Right atrium auricular region (tissue), 2 donors: ENCODE data around the gene FOXJ1. TPM values are rescaled to one million over a fixed set of nuclear protein-coding genes. Genes with fewer than 3 reads are reported as not detected.

Source experiments
- DNase-seq: peaks from one replicate; pipeline ENCODE4 v3.0.0-alpha.2; 2019; ENCODE audit warnings: low spot score
- H3K27ac ChIP-seq, 2 donors: fragments of 200-600 bp; sonication (generic); 1 replicate in 1 of 2; 2 replicates in 1 of 2; pipeline ENCODE4 v1.5.1; 2016 to 2019
- H3K27me3 ChIP-seq, 2 donors: fragments of 200-600 bp; sonication (generic); one replicate each; pipeline versions ENCODE4 v1.5.1 to v1.6.0; 2017 to 2019
- H3K36me3 ChIP-seq: fragments of 200-600 bp; sonication (generic); one replicate; pipeline ENCODE4 v1.5.1; 2016
- H3K4me1 ChIP-seq, 2 donors: fragments of 200-600 bp; sonication (generic); one replicate each; pipeline versions ENCODE4 v1.5.1 to v1.6.0; 2017 to 2019
- H3K4me3 ChIP-seq, 2 donors: fragments of 200-600 bp; sonication (generic); 1 replicate in 1 of 2; 2 replicates in 1 of 2; pipeline ENCODE4 v1.5.1; 2017 to 2019; ENCODE audit warnings: mild to moderate bottlenecking in 1 of 2, moderate library complexity in 1 of 2
- H3K9me3 ChIP-seq, 2 donors: fragments of 200-600 bp; sonication (generic); one replicate each; pipeline ENCODE4 v1.5.1; 2019
- total RNA-seq, 2 donors: library from RNA; depleted of rRNA; stranded (reverse); fragments of >200 nt; gene quantifications; one replicate each; pipeline ENCODE4 v1.1.0, GENCODE V29; 2016
- TF ChIP-seq, protein P1 (sequence below), 2 donors: fragments of 200-600 bp; sonication (generic); IDR thresholded peaks; one replicate each; pipeline ENCODE4 v1.5.1; 2019; ENCODE audit warnings: antibody characterized with exemption in 2 of 2

The FOXJ1 gene
- total RNA-seq, 2 donors from 2014 or later = not detected

DNA sequence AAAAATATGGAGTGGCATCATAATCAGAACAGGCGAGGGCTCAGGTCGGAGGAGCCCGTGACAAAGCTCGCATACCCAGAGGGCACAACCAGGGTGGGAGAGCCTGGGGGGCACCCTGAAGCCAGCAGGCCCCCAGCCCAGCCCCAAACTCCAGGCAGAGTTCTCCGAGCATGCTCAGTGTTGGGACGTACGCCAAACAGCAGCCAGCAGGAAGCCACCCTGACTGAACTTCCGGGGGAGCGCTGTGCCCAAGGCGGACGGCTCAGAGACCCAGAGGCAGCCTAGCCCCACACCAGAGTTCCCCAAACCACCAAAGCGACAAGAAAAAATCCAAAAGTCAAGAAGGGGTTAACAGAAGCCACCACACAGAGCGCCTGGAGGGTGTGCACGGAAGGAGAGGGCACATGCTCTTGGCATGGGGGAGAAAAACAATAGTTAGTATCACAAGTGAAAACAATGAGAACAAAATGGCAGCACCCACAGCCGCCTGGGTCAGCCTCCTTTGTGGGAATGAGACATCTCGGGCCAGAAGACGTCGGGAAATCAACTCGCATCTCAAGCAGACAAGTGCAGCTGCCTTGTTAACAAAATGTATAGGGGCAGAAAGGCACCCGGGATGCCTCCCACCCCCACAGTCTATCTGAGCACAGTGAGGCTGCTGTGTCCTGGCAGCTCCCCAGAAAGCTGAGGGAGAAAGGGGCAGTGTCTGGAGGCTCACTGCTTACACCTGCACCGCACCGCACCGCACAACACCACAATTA lies 49.3 kb downstream of the FOXJ1 start:
- TF ChIP-seq, protein P1, sequence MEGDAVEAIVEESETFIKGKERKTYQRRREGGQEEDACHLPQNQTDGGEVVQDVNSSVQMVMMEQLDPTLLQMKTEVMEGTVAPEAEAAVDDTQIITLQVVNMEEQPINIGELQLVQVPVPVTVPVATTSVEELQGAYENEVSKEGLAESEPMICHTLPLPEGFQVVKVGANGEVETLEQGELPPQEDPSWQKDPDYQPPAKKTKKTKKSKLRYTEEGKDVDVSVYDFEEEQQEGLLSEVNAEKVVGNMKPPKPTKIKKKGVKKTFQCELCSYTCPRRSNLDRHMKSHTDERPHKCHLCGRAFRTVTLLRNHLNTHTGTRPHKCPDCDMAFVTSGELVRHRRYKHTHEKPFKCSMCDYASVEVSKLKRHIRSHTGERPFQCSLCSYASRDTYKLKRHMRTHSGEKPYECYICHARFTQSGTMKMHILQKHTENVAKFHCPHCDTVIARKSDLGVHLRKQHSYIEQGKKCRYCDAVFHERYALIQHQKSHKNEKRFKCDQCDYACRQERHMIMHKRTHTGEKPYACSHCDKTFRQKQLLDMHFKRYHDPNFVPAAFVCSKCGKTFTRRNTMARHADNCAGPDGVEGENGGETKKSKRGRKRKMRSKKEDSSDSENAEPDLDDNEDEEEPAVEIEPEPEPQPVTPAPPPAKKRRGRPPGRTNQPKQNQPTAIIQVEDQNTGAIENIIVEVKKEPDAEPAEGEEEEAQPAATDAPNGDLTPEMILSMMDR (IDR thresholded peaks at IDR 0.05) = no peak
- no peak overlapping the region for H3K27ac ChIP-seq
- H3K36me3 ChIP-seq = peaks cover 93% of the 10 kb centered on the region
- no peak for DNase-seq
- H3K4me1 ChIP-seq = peaks cover 0 to 8% of the 10 kb centered on the region in 2 donors
- no peaks in the 10 kb centered on the region for H3K27me3 ChIP-seq
- no peak overlapping the region for H3K4me3 ChIP-seq
- H3K9me3 ChIP-seq = no peaks in the 10 kb centered on the region

- peaks cover 0 to 8% of the 10 kb centered on the region in 2 donors for H3K4me1 ChIP-seq
- no peaks in the 10 kb centered on the region for H3K27me3 ChIP-seq
- H3K4me3 ChIP-seq = no peak overlapping the region
- no peak overlapping the region for H3K27ac ChIP-seq
- no peaks in the 10 kb centered on the region for H3K9me3 ChIP-seq
- TF ChIP-seq, protein P1 (IDR thresholded peaks at IDR 0.05) = no peak
- H3K36me3 ChIP-seq = peaks cover 93% of the 10 kb centered on the region
- DNase-seq = no peak
Observed at GRCh38 chr17:76090517-76091129, 50.4 kb downstream of the FOXJ1 start.

GRCh38 chr17:76089680-76090516 lies 51.1 kb downstream of the FOXJ1 start:
- Histone ChIP-seq H3K9me3 (no peaks in the 10 kb centered on the region), H3K4me3 (no peak overlapping the region), H3K27ac (no peak overlapping the region), H3K4me1 (peaks cover 0 to 8% of the 10 kb centered on the region in 2 donors), H3K27me3 (no peaks in the 10 kb centered on the region), H3K36me3 (peaks cover 93% of the 10 kb centered on the region)
- TF ChIP-seq, protein P1 (IDR thresholded peaks at IDR 0.05) = no peak
- no peak for DNase-seq

DNA sequence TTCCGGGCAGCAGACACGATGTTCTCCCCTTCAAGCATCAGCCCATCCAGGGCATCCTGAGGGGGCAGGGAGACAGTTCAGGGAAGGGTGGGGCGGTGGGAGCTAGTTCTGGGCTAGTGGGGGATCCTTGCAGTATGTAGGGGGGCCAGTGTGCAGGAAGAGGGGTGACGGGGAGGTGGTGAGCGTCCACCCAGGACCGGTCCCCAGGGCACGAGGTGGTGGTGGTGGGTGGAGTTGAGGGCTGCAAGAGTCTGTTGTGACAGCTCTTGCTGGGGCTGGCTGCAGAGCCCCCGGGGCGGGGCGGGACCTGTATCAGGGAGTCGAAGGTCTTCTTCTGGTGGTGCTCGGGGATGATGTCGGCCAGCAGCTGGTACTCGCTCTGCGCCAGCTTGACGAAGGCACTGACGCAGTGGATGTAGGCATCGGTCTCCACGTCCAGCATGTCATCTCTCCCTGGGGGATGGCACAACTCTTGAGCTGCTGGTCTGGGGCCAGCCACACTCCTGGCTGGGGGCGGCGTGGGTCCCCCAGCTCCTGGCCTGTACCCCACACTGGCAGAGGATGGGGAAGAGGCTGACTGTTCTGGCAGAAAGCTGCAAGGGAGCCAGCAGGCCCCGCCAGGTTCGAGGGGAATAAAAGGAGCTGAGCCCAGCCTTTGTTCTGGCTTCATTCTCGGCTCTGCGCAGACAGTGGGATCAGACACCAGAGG lies 52.0 kb downstream of the FOXJ1 start:
- Histone ChIP-seq H3K36me3 (peaks cover 93% of the 10 kb centered on the region), H3K4me3 (no peak overlapping the region), H3K4me1 (peaks cover 0 to 8% of the 10 kb centered on the region in 2 donors), H3K9me3 (no peaks in the 10 kb centered on the region), H3K27me3 (no peaks in the 10 kb centered on the region), H3K27ac (no peak overlapping the region)
- DNase-seq = no peak
- TF ChIP-seq, protein P1 (IDR thresholded peaks at IDR 0.05) = no peak

DNA sequence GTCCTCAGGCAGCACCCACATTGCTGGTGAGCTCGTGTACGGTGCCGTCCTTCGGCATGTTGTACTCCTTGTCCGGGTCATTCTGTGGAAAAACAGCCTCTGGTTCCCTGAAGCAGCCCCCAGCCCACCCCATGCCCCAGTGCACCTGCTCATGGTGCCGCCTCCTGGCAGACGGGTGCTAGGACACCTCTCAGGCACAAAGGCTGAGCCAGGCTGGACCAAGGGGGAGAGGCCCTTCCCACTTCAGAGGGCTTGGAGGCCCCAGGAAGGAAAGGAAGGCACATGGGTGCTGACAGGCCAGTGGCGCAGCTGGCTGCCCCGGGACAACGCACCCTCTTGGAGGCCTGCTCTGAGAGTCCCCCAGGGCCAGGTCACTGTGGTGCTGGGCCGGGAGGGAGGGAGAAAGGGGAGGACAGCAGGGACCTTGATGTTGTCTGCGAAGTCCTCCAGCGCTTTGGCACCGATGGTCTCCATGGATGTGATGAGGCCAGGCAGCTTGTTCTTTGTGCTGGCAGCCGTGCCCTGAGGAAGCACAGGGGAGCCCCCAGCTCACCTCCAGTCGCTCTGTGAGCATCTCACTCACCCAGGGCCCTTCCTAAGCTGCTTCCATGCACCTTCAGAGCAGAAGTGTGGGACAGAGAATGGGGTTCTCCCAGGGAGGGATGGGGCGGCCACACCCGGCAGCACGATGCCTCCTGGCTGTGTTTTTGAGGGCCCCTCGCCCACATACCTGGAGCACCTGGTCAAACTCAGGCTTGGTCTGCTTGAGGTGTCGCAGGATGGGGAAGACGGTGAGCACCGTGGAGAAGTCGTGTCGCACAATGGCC lies 52.8 kb downstream of the FOXJ1 start:
- TF ChIP-seq, protein P1 (IDR thresholded peaks at IDR 0.05) = no peak
- H3K4me1 ChIP-seq = peaks cover 0 to 8% of the 10 kb centered on the region in 2 donors
- no peak for DNase-seq
- no peaks in the 10 kb centered on the region for H3K9me3 ChIP-seq
- peaks cover 93% of the 10 kb centered on the region for H3K36me3 ChIP-seq
- H3K27me3 ChIP-seq = no peaks in the 10 kb centered on the region
- no peak overlapping the region for H3K27ac ChIP-seq
- H3K4me3 ChIP-seq = no peak overlapping the region
